Trophoblast cell (in vitro differentiated cells and primary cell): Measurements from ENCODE around the gene ISCA1.
A peak's percentile ranks its signal among the peaks of the same experiment; 100 is the strongest.

ENCODE experiments used
- DNase-seq, 2 donors: peaks; one replicate each; pipeline ENCODE4 v3.0.0-alpha.2; 2016
- H2AFZ ChIP-seq: 2 replicates; pipeline ENCODE4 v1.6.1; 2013; ENCODE audit warnings: low read length, moderate library complexity, mild to moderate bottlenecking; ENCODE audit not compliant: insufficient read depth, poor library complexity
- H2AK5ac ChIP-seq: 2 replicates; pipeline ENCODE4 v1.6.1; 2013; ENCODE audit warnings: mild to moderate bottlenecking, low read length
- H2BK120ac ChIP-seq: 2 replicates; pipeline ENCODE4 v1.6.1; 2013; ENCODE audit warnings: low read length, mild to moderate bottlenecking, moderate library complexity; ENCODE audit not compliant: insufficient read depth, poor library complexity
- H2BK12ac ChIP-seq: 2 replicates; pipeline ENCODE4 v1.6.1; 2013; ENCODE audit warnings: mild to moderate bottlenecking, low read length, moderate library complexity
- H2BK5ac ChIP-seq: 2 replicates; pipeline ENCODE4 v1.6.1; 2013; ENCODE audit warnings: low read length, low read depth, moderate library complexity, mild to moderate bottlenecking; ENCODE audit not compliant: poor library complexity
- H3K14ac ChIP-seq: 2 replicates; pipeline ENCODE4 v1.6.1; 2013; ENCODE audit warnings: mild to moderate bottlenecking, low read length
- H3K18ac ChIP-seq: 2 replicates; pipeline ENCODE4 v1.6.1; 2013; ENCODE audit warnings: mild to moderate bottlenecking, low read length
- H3K23ac ChIP-seq: 2 replicates; pipeline ENCODE4 v1.6.1; 2013; ENCODE audit warnings: low read length
- H3K27ac ChIP-seq: 2 replicates; pipeline ENCODE4 v1.5.1; 2013; ENCODE audit warnings: low read depth, mild to moderate bottlenecking, inconsistent platforms, low read length, moderate library complexity
- H3K27me3 ChIP-seq: 2 replicates; pipeline ENCODE4 v1.6.1; 2013; ENCODE audit warnings: inconsistent platforms, mild to moderate bottlenecking, low read length, moderate library complexity; ENCODE audit not compliant: insufficient read depth
- H3K36me3 ChIP-seq, 2 experiments: 1 replicate in 1 of 2; 2 replicates in 1 of 2; pipeline ENCODE4 v1.6.1; 2013; ENCODE audit warnings: low read length in 2 of 2, mild to moderate bottlenecking in 2 of 2, moderate library complexity in 1 of 2; ENCODE audit not compliant: insufficient read depth in 2 of 2, control insufficient read depth in 1 of 2
- H3K4ac ChIP-seq: 2 replicates; pipeline ENCODE4 v1.6.1; 2013; ENCODE audit warnings: low read depth, mild to moderate bottlenecking, low read length, moderate library complexity
- H3K4me1 ChIP-seq, 2 experiments: 1 replicate in 1 of 2; 2 replicates in 1 of 2; pipeline ENCODE4 v1.6.1; 2013; ENCODE audit warnings: low read length in 2 of 2, mild to moderate bottlenecking in 2 of 2, moderate library complexity in 1 of 2; ENCODE audit not compliant: insufficient read depth in 2 of 2, control insufficient read depth in 1 of 2
- H3K4me2 ChIP-seq: 2 replicates; pipeline ENCODE4 v1.6.1; 2013; ENCODE audit warnings: inconsistent platforms, mild to moderate bottlenecking, low read length, moderate library complexity
- H3K4me3 ChIP-seq: 2 replicates; pipeline ENCODE4 v1.5.1; 2013; ENCODE audit warnings: mild to moderate bottlenecking, low read depth, low read length, inconsistent platforms
- H3K79me1 ChIP-seq: one replicate; pipeline ENCODE4 v1.6.1; 2013; ENCODE audit warnings: low read length
- H3K79me2 ChIP-seq: 2 replicates; pipeline ENCODE4 v1.6.1; 2013; ENCODE audit warnings: low read length, mild to moderate bottlenecking; ENCODE audit not compliant: control insufficient read depth, insufficient read depth, poor library complexity
- H3K9ac ChIP-seq: 2 replicates; pipeline ENCODE4 v1.6.1; 2013; ENCODE audit warnings: mild to moderate bottlenecking, low read length
- H3K9me3 ChIP-seq: 2 replicates; pipeline ENCODE4 v1.6.1; 2013; ENCODE audit warnings: low read depth, mild to moderate bottlenecking, control low read depth, inconsistent platforms, low read length; ENCODE audit not compliant: insufficient read depth
- H4K12ac ChIP-seq: 2 replicates; pipeline ENCODE4 v1.6.1; 2013; ENCODE audit warnings: low read depth, mild to moderate bottlenecking, low read length, moderate library complexity
- H4K8ac ChIP-seq: 2 replicates; pipeline ENCODE4 v1.6.1; 2013; ENCODE audit warnings: low read depth, mild to moderate bottlenecking, low read length, moderate library complexity
- H4K91ac ChIP-seq: one replicate; pipeline ENCODE4 v1.6.1; 2013; ENCODE audit warnings: low read depth, mild to moderate bottlenecking, low read length, moderate library complexity
- WGBS: extraction: QIAGEN DNeasy Blood & Tissue Kit; methylation state at CpG from one replicate; pipeline ENCODE4 v1.1.7; 2013; ENCODE audit warnings: missing lambda C conversion rate; ENCODE audit not compliant: insufficient read length, insufficient coverage; ENCODE audit errors: extremely low coverage; 5-methylcytosine and 5-hydroxymethylcytosine counted together

The ISCA1 gene

DNA sequence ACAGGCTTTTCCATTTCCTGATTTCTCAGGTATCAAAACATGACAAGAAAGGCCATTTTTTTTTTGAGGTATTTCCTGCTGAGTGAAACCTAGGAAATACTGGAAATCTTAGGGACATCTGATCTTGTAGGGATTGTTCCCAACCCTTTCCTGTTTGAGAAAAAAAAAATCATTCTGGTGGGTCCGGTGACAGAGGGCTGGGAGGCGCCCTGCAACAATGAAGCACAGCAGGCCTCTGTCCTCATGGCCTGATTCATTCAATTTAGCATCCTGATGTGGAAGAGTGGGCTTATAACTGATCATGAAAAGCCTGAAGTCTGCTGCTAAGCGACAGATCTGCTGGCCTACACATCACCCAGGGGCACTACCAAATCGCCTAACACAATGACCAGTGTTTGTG is 19.8 kb downstream of the ISCA1 start:
- Histone ChIP-seq H3K36me3 (peaks cover 14 to 17% of the 10 kb centered on the region in 2 experiments), H3K14ac (no peak overlapping the region), H3K79me1 (no peaks in the 10 kb centered on the region), H4K8ac (no peak overlapping the region), H4K91ac (no peak overlapping the region), H3K4ac (no peak overlapping the region), H3K4me1 (no peaks in the 10 kb centered on the region), H2AK5ac (no peak overlapping the region), H3K27me3 (no peaks in the 10 kb centered on the region), H2BK120ac (no peak overlapping the region), H3K23ac (no peak overlapping the region), H2AFZ (no peak overlapping the region), H3K79me2 (no peaks in the 10 kb centered on the region), H3K18ac (no peak overlapping the region), H2BK5ac (no peak overlapping the region), H3K4me3 (no peak overlapping the region), H2BK12ac (no peak overlapping the region), H4K12ac (no peak overlapping the region), H3K9ac (no peak overlapping the region), H3K4me2 (no peak overlapping the region), H3K9me3 (no peaks in the 10 kb centered on the region), H3K27ac (no peak overlapping the region)
- no CpG with 5 or more reads among the region's 4 CpGs for WGBS
- no peak for DNase-seq

DNA sequence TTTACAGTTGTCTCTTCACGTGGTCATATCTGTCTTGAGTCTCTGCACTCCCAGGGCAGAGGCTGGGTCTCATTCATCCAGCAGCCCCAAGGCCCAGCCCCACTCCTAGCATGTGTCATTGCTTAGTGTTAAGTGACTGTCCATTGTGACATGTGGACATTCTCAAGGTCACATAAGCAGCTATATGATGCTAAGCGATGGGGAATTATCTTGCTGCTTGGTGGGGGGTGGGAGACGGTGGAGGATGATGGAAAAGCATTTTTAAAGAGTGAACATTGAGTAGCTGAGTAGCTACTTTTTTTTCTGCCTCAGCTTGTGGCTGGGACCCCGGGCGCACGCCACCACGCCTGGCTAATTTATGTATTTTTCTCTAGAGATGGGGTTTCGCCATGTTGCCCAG is 22.8 kb downstream of the ISCA1 start, which contains the start of gene C9orf153:
TSS of gene C9orf153 (minus strand) at position 101 of the 400 bp plus-strand sequence. CDS start 30,054 bp downstream, outside the sequence.
- H4K12ac ChIP-seq: no peak within 1 kb of the TSS
- no peaks in the 10 kb centered on the region for H3K27me3 ChIP-seq
- no peak within 1 kb of the TSS for H3K27ac ChIP-seq
- H4K8ac ChIP-seq: no peak within 1 kb of the TSS
- no peaks in the 10 kb centered on the region for H3K9me3 ChIP-seq
- H3K36me3 ChIP-seq: peaks cover 12 to 17% of the 10 kb centered on the region in 2 experiments
- H2AFZ ChIP-seq: no peak within 1 kb of the TSS
- no peak within 1 kb of the TSS for H2BK5ac ChIP-seq
- H3K4me1 ChIP-seq: no peaks in the 10 kb centered on the region
- no peak within 1 kb of the TSS for H3K4ac ChIP-seq
- no peak within 1 kb of the TSS for H4K91ac ChIP-seq
- H3K23ac ChIP-seq: no peak within 1 kb of the TSS
- H3K79me1 ChIP-seq: no peaks in the 10 kb centered on the region
- DNase-seq: no peak
- H3K4me3 ChIP-seq: no peak within 1 kb of the TSS
- H2BK12ac ChIP-seq: no peak within 1 kb of the TSS
- no peak within 1 kb of the TSS for H3K14ac ChIP-seq
- no peak within 1 kb of the TSS for H2AK5ac ChIP-seq
- no peak within 1 kb of the TSS for H3K9ac ChIP-seq
- no peak within 1 kb of the TSS for H2BK120ac ChIP-seq
- no peak within 1 kb of the TSS for H3K4me2 ChIP-seq
- no peak within 1 kb of the TSS for H3K18ac ChIP-seq
- WGBS: no CpG with 5 or more reads among the region's 8 CpGs
- H3K79me2 ChIP-seq: no peaks in the 10 kb centered on the region

DNA sequence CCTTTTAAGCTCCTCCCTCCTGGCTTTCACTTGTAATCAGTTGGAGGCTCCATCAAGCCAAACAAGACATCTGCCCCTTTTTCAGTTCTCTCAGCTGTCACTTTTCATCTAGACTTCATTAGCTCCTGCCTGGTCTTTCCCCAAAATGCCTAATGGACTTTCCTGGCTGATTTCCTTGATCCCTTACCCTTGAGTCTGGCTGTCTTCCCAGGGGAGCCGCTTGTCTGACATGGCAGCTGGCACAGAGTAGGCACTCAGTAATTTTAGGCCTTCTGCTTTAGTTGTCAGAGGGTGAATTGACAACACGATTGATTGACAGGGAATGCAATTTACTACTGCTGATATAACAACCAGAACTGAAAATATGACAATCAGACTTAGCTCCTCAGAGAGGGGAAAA is 24.9 kb downstream of the ISCA1 start:
- H3K36me3 ChIP-seq: peaks cover 0 to 6% of the 10 kb centered on the region in 2 experiments
- H4K91ac ChIP-seq: no peak overlapping the region
- H2BK5ac ChIP-seq: no peak overlapping the region
- H2BK12ac ChIP-seq: no peak overlapping the region
- no peak overlapping the region for H2AFZ ChIP-seq
- DNase-seq: no peak
- no peaks in the 10 kb centered on the region for H3K27me3 ChIP-seq
- no peak overlapping the region for H3K4ac ChIP-seq
- no peaks in the 10 kb centered on the region for H3K4me1 ChIP-seq
- H2BK120ac ChIP-seq: no peak overlapping the region
- no peaks in the 10 kb centered on the region for H3K79me2 ChIP-seq
- no CpG with 5 or more reads among the region's 2 CpGs for WGBS
- no peak overlapping the region for H4K12ac ChIP-seq
- no peak overlapping the region for H4K8ac ChIP-seq
- no peak overlapping the region for H3K9ac ChIP-seq
- no peaks in the 10 kb centered on the region for H3K9me3 ChIP-seq
- no peaks in the 10 kb centered on the region for H3K79me1 ChIP-seq
- H3K23ac ChIP-seq: no peak overlapping the region
- no peak overlapping the region for H3K4me2 ChIP-seq
- no peak overlapping the region for H3K4me3 ChIP-seq
- H3K18ac ChIP-seq: no peak overlapping the region
- H2AK5ac ChIP-seq: no peak overlapping the region
- H3K27ac ChIP-seq: no peak overlapping the region
- no peak overlapping the region for H3K14ac ChIP-seq

DNA sequence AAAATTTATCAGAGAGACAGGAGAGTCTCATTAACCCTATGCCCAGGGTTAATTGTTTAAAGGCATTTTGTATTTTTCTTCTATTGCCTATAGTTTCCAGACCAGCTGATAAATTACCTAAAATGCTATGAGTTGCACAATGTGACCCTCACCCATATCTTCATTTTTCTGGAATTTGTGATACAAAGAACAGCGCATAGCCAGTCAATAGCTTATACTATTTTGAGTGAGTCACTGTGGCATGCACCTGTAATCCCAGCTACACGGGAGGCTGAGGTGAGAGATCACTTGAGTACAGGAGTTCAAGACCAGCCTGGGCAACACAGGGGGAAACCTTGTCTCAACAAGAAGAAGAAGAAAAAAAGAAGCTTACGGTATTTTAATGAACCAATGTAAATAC is 25.7 kb downstream of the ISCA1 start:
- H4K8ac ChIP-seq: no peak overlapping the region
- no peak overlapping the region for H4K12ac ChIP-seq
- peaks cover 0 to 6% of the 10 kb centered on the region in 2 experiments for H3K36me3 ChIP-seq
- H3K4ac ChIP-seq: no peak overlapping the region
- no peak overlapping the region for H2AFZ ChIP-seq
- no peak overlapping the region for H3K23ac ChIP-seq
- no peaks in the 10 kb centered on the region for H3K79me1 ChIP-seq
- no peak overlapping the region for H3K18ac ChIP-seq
- peak; percentile 11 to 70 for DNase-seq
- H3K79me2 ChIP-seq: no peaks in the 10 kb centered on the region
- no peak overlapping the region for H3K14ac ChIP-seq
- H3K4me1 ChIP-seq: no peaks in the 10 kb centered on the region
- no peak overlapping the region for H3K27ac ChIP-seq
- H2BK120ac ChIP-seq: no peak overlapping the region
- H3K4me3 ChIP-seq: no peak overlapping the region
- no peak overlapping the region for H3K9ac ChIP-seq
- no CpG with 5 or more reads among the region's 3 CpGs for WGBS
- no peak overlapping the region for H2BK12ac ChIP-seq
- no peak overlapping the region for H3K4me2 ChIP-seq
- no peaks in the 10 kb centered on the region for H3K9me3 ChIP-seq
- H4K91ac ChIP-seq: no peak overlapping the region
- no peak overlapping the region for H2BK5ac ChIP-seq
- H3K27me3 ChIP-seq: no peaks in the 10 kb centered on the region
- no peak overlapping the region for H2AK5ac ChIP-seq
